GM23338 (cell line): ENCODE measurements around the gene HIVEP3. TPM values are rescaled to one million over a fixed set of nuclear protein-coding genes. Genes with fewer than 3 reads are reported as not detected.

Source experiments
- ATAC-seq: fragments of 200-7000 bp; cut with Tn5 transposase; 3 replicates; pipeline ENCODE4 v1.9.1; 2020
- DNase-seq: peaks from one replicate; pipeline ENCODE4 v3.0.0-alpha.2; 2015; ENCODE audit warnings: low spot score
- H2AFZ ChIP-seq: fragments of 200-600 bp; sonication (generic); 2 replicates; pipeline ENCODE4 v1.8.0; 2016; ENCODE audit warnings: antibody characterized with exemption, mild to moderate bottlenecking, moderate library complexity
- H3F3A ChIP-seq: fragments of 200-600 bp; sonication (generic); replicated peaks from 2 replicates; pipeline ENCODE4 v1.8.0; 2017; ENCODE audit warnings: antibody characterized with exemption, mixed run types, low read depth
- H3K27ac ChIP-seq: fragments of 200-600 bp; sonication (generic); 2 replicates; pipeline ENCODE4 v1.6.1; 2016; ENCODE audit warnings: low read depth
- H3K27me3 ChIP-seq: fragments of 200-600 bp; sonication (generic); 2 replicates; pipeline ENCODE4 v1.8.0; 2016; ENCODE audit warnings: mild to moderate bottlenecking, mixed run types, moderate library complexity; ENCODE audit not compliant: insufficient read depth
- H3K36me3 ChIP-seq: fragments of 200-600 bp; sonication (generic); 2 replicates; pipeline ENCODE4 v1.8.0; 2016; ENCODE audit warnings: mild to moderate bottlenecking; ENCODE audit not compliant: insufficient read depth
- H3K4me1 ChIP-seq: fragments of 200-600 bp; sonication (generic); 2 replicates; pipeline ENCODE4 v1.8.0; 2016; ENCODE audit warnings: mild to moderate bottlenecking, moderate library complexity; ENCODE audit not compliant: insufficient read depth
- H3K4me2 ChIP-seq: fragments of 200-600 bp; sonication (generic); 2 replicates; pipeline ENCODE4 v1.7.1; 2017; ENCODE audit warnings: mixed run types
- H3K4me3 ChIP-seq: fragments of 200-600 bp; sonication (generic); 2 replicates; pipeline ENCODE4 v1.6.1; 2016; ENCODE audit warnings: mixed run types
- H3K79me2 ChIP-seq: fragments of 200-600 bp; sonication (generic); replicated peaks from 2 replicates; pipeline ENCODE4 v1.8.0; 2017; ENCODE audit warnings: mild to moderate bottlenecking; ENCODE audit not compliant: insufficient read depth
- H3K9me2 ChIP-seq: fragments of 200-600 bp; sonication (generic); 2 replicates; pipeline ENCODE4 v1.8.0; 2017; ENCODE audit not compliant: insufficient read depth
- H4K20me1 ChIP-seq: fragments of 200-600 bp; sonication (generic); replicated peaks from 2 replicates; pipeline ENCODE4 v1.8.0; 2017; ENCODE audit warnings: mild to moderate bottlenecking; ENCODE audit not compliant: insufficient read depth
- H3K27ac Mint-ChIP-seq: 2 replicates; pipeline ENCODE4 v1.8.0; 2020; ENCODE audit warnings: inconsistent platforms, mild to moderate bottlenecking, moderate library complexity, mixed read lengths
- H3K27me3 Mint-ChIP-seq: 3 replicates; pipeline ENCODE4 v1.8.0; 2022; ENCODE audit warnings: low read depth, mild to moderate bottlenecking, moderate library complexity, mixed read lengths, inconsistent platforms; ENCODE audit not compliant: insufficient read depth, poor library complexity
- H3K36me3 Mint-ChIP-seq: 3 replicates; pipeline ENCODE4 v1.8.0; 2021; ENCODE audit warnings: low read depth, mild to moderate bottlenecking, inconsistent platforms, moderate library complexity, mixed read lengths
- H3K4me1 Mint-ChIP-seq: 3 replicates; pipeline ENCODE4 v1.8.0; 2020; ENCODE audit warnings: mild to moderate bottlenecking, inconsistent platforms, mixed read lengths
- H3K4me3 Mint-ChIP-seq: 3 replicates; pipeline ENCODE4 v1.8.0; 2021; ENCODE audit warnings: moderate library complexity, mild to moderate bottlenecking, inconsistent platforms, mixed read lengths
- H3K9me3 Mint-ChIP-seq: 3 replicates; pipeline ENCODE4 v1.8.0; 2020; ENCODE audit warnings: moderate library complexity, mild to moderate bottlenecking, inconsistent platforms, mixed read lengths
- CREB1 ChIP-seq: fragments of 250-450 bp; sonication (Bioruptor Pico); IDR thresholded peaks from 2 replicates; pipeline ENCODE4 v1.5.0; 2020; ENCODE audit warnings: low read depth, mild to moderate bottlenecking, moderate library complexity
- EZH2 ChIP-seq: fragments of 200-600 bp; sonication (generic); IDR thresholded peaks from one replicate; pipeline ENCODE4 v1.8.0; 2017; ENCODE audit warnings: antibody characterized with exemption, mild to moderate bottlenecking, low read depth; ENCODE audit not compliant: unreplicated experiment
- EZH2phosphoT487 ChIP-seq: fragments of 200-600 bp; sonication (generic); IDR thresholded peaks from one replicate; pipeline ENCODE4 v1.8.1; 2018; ENCODE audit warnings: antibody characterized with exemption; ENCODE audit not compliant: unreplicated experiment
- JUNB ChIP-seq: IDR thresholded peaks from one replicate; pipeline ENCODE4 v1.6.1; 2016; ENCODE audit warnings: antibody characterized with exemption; ENCODE audit not compliant: unreplicated experiment
- NANOG ChIP-seq: IDR thresholded peaks from 2 replicates; pipeline ENCODE4 v1.6.1; 2016; ENCODE audit warnings: antibody characterized with exemption, borderline replicate concordance
- POLR2AphosphoS5 ChIP-seq: IDR thresholded peaks from 2 replicates; pipeline ENCODE4 v1.6.1; 2016; ENCODE audit warnings: antibody characterized with exemption, low read depth
- STAT1 ChIP-seq: IDR thresholded peaks from one replicate; pipeline ENCODE4 v1.6.1; 2016; ENCODE audit warnings: antibody characterized with exemption; ENCODE audit not compliant: unreplicated experiment
- ZNF114 ChIP-seq: fragments of 250-450 bp; sonication (Bioruptor Pico); IDR thresholded peaks from 2 replicates; pipeline ENCODE4 v1.5.0; 2020; ENCODE audit warnings: mild to moderate bottlenecking, moderate library complexity
- ZNF331 ChIP-seq: fragments of 250-450 bp; sonication (Bioruptor Pico); IDR thresholded peaks from 2 replicates; pipeline ENCODE4 v1.5.0; 2020; ENCODE audit warnings: low read depth, mild to moderate bottlenecking, moderate library complexity
- polyA plus RNA-seq: library from polyadenylated mRNA; unstranded; fragments of >200 nt; fragmentation: Nextera tagmentation; extraction: Ambion mirVana; gene quantifications from 2 replicates; pipeline ENCODE4 v1.2.1, GENCODE V29; 2016
- total RNA-seq: library from RNA; depleted of rRNA; stranded (reverse); fragments of >200 nt; shearing (Covaris generic); gene quantifications from 2 replicates; pipeline ENCODE4 v1.2.3, GENCODE V29; 2014
- TF ChIP-seq, protein P1 (sequence below), 2 experiments: fragments of 200-600 bp in 1 of 2; sonication (generic) in 1 of 2; conservative IDR thresholded peaks; 2 replicates each; pipeline versions ENCODE4 v1.5.1 to v1.6.1; 2016 to 2017; ENCODE audit warnings: antibody characterized with exemption in 2 of 2, low read depth in 2 of 2, mild to moderate bottlenecking in 2 of 2, moderate library complexity in 1 of 2
- TF ChIP-seq, protein P2 (sequence below): IDR thresholded peaks from 2 replicates; pipeline ENCODE4 v1.6.1; 2016; ENCODE audit warnings: antibody characterized with exemption
- TF ChIP-seq, protein P3 (sequence below): fragments of 250-450 bp; sonication (Bioruptor Pico); IDR thresholded peaks from 2 replicates; pipeline ENCODE4 v1.5.0; 2020; ENCODE audit warnings: mild to moderate bottlenecking, moderate library complexity
- TF ChIP-seq, protein P4 (sequence below): IDR thresholded peaks from one replicate; pipeline ENCODE4 v1.6.1; 2018; ENCODE audit warnings: antibody characterized with exemption; ENCODE audit not compliant: unreplicated experiment

The HIVEP3 gene
- total and polyA plus RNA-seq, 2 experiments from 2014 or later, result 0.14 to 0.24 TPM

DNA sequence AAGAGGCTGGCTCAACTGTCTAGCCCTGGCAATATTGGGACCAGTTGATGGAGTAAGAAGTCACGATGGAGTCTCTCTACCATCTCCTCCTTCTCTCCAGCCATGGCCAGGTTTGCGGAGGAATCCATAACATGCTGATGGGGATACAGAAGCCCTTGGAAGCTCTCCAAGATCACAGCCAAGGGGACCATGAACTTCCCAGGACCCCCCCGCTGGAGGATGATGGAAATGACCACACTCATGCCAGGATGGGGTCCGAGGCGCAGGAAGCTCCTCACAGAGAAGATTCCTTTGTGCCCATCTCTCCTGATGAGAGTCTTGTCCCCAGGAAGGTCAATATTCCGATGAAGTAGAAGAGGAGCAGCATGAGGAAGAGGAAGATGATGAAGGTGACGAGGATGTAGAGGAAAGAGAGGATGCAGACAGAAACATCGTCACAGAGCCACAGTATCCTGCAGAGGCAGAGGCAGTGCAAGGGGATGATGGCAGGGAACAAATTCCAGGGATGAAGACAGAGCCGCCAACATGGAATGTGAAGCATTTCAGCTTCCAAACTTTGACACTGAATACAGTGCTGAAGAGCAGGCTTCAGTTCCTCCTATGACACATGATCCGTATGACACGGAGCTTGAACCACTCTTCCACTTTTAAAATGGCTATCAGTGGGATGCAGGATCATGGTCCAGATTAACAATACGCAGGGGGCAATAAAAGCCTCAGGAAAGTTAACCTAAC, 376.4 kb downstream of the HIVEP3 start:
- Histone ChIP-seq H3K79me2 (no peaks in the 10 kb centered on the region), H3K27me3 (no peaks in the 10 kb centered on the region), H3K4me3 (no peak overlapping the region), H3K27ac (no peak overlapping the region), H4K20me1 (no peaks in the 10 kb centered on the region), H3K36me3 (no peaks in the 10 kb centered on the region), H2AFZ (no peak overlapping the region), H3K4me2 (no peak overlapping the region), H3K4me1 (no peaks in the 10 kb centered on the region), H3K9me2 (no peaks in the 10 kb centered on the region), H3F3A (no peaks in the 10 kb centered on the region)
- Mint-ChIP-seq H3K27ac (no peak overlapping the region), H3K4me3 (no peak overlapping the region), H3K36me3 (peaks cover 4% of the 10 kb centered on the region; the same call in 1 of the 3 replicates), H3K4me1 (no peaks in the 10 kb centered on the region), H3K9me3 (peaks cover 18% of the 10 kb centered on the region), H3K27me3 (peaks cover 6% of the 10 kb centered on the region)
- no peak for ATAC-seq
- DNase-seq, result no peak
- TF ChIP-seq STAT1 (no peak), CREB1 (CRISPR knock-in tag) (no peak), POLR2AphosphoS5 (no peak), EZH2phosphoT487 (no peak), ZNF331 (CRISPR knock-in tag) (no peak), ZNF114 (no peak), EZH2 (no peak), JUNB (no peak), NANOG (no peak)
- TF ChIP-seq, protein P1, sequence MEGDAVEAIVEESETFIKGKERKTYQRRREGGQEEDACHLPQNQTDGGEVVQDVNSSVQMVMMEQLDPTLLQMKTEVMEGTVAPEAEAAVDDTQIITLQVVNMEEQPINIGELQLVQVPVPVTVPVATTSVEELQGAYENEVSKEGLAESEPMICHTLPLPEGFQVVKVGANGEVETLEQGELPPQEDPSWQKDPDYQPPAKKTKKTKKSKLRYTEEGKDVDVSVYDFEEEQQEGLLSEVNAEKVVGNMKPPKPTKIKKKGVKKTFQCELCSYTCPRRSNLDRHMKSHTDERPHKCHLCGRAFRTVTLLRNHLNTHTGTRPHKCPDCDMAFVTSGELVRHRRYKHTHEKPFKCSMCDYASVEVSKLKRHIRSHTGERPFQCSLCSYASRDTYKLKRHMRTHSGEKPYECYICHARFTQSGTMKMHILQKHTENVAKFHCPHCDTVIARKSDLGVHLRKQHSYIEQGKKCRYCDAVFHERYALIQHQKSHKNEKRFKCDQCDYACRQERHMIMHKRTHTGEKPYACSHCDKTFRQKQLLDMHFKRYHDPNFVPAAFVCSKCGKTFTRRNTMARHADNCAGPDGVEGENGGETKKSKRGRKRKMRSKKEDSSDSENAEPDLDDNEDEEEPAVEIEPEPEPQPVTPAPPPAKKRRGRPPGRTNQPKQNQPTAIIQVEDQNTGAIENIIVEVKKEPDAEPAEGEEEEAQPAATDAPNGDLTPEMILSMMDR (conservative IDR thresholded peaks at IDR 0.05; ENCODE audit: low read depth in 2 of 2), result no peak
- TF ChIP-seq, protein P2, sequence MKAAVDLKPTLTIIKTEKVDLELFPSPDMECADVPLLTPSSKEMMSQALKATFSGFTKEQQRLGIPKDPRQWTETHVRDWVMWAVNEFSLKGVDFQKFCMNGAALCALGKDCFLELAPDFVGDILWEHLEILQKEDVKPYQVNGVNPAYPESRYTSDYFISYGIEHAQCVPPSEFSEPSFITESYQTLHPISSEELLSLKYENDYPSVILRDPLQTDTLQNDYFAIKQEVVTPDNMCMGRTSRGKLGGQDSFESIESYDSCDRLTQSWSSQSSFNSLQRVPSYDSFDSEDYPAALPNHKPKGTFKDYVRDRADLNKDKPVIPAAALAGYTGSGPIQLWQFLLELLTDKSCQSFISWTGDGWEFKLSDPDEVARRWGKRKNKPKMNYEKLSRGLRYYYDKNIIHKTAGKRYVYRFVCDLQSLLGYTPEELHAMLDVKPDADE, result no peak
- TF ChIP-seq, protein P3, sequence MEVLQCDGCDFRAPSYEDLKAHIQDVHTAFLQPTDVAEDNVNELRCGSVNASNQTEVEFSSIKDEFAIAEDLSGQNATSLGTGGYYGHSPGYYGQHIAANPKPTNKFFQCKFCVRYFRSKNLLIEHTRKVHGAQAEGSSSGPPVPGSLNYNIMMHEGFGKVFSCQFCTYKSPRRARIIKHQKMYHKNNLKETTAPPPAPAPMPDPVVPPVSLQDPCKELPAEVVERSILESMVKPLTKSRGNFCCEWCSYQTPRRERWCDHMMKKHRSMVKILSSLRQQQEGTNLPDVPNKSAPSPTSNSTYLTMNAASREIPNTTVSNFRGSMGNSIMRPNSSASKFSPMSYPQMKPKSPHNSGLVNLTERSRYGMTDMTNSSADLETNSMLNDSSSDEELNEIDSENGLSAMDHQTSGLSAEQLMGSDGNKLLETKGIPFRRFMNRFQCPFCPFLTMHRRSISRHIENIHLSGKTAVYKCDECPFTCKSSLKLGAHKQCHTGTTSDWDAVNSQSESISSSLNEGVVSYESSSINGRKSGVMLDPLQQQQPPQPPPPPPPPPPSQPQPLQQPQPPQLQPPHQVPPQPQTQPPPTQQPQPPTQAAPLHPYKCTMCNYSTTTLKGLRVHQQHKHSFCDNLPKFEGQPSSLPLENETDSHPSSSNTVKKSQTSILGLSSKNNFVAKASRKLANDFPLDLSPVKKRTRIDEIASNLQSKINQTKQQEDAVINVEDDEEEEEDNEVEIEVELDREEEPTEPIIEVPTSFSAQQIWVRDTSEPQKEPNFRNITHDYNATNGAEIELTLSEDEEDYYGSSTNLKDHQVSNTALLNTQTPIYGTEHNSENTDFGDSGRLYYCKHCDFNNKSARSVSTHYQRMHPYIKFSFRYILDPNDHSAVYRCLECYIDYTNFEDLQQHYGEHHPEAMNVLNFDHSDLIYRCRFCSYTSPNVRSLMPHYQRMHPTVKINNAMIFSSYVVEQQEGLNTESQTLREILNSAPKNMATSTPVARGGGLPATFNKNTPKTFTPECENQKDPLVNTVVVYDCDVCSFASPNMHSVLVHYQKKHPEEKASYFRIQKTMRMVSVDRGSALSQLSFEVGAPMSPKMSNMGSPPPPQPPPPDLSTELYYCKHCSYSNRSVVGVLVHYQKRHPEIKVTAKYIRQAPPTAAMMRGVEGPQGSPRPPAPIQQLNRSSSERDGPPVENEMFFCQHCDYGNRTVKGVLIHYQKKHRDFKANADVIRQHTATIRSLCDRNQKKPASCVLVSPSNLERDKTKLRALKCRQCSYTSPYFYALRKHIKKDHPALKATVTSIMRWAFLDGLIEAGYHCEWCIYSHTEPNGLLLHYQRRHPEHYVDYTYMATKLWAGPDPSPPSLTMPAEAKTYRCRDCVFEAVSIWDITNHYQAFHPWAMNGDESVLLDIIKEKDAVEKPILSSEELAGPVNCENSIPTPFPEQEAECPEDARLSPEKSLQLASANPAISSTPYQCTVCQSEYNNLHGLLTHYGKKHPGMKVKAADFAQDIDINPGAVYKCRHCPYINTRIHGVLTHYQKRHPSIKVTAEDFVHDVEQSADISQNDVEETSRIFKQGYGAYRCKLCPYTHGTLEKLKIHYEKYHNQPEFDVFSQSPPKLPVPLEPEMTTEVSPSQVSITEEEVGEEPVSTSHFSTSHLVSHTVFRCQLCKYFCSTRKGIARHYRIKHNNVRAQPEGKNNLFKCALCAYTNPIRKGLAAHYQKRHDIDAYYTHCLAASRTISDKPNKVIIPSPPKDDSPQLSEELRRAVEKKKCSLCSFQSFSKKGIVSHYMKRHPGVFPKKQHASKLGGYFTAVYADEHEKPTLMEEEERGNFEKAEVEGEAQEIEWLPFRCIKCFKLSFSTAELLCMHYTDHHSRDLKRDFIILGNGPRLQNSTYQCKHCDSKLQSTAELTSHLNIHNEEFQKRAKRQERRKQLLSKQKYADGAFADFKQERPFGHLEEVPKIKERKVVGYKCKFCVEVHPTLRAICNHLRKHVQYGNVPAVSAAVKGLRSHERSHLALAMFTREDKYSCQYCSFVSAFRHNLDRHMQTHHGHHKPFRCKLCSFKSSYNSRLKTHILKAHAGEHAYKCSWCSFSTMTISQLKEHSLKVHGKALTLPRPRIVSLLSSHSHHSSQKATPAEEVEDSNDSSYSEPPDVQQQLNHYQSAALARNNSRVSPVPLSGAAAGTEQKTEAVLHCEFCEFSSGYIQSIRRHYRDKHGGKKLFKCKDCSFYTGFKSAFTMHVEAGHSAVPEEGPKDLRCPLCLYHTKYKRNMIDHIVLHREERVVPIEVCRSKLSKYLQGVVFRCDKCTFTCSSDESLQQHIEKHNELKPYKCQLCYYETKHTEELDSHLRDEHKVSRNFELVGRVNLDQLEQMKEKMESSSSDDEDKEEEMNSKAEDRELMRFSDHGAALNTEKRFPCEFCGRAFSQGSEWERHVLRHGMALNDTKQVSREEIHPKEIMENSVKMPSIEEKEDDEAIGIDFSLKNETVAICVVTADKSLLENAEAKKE (CRISPR knock-in tag), result no peak
- TF ChIP-seq, protein P4, sequence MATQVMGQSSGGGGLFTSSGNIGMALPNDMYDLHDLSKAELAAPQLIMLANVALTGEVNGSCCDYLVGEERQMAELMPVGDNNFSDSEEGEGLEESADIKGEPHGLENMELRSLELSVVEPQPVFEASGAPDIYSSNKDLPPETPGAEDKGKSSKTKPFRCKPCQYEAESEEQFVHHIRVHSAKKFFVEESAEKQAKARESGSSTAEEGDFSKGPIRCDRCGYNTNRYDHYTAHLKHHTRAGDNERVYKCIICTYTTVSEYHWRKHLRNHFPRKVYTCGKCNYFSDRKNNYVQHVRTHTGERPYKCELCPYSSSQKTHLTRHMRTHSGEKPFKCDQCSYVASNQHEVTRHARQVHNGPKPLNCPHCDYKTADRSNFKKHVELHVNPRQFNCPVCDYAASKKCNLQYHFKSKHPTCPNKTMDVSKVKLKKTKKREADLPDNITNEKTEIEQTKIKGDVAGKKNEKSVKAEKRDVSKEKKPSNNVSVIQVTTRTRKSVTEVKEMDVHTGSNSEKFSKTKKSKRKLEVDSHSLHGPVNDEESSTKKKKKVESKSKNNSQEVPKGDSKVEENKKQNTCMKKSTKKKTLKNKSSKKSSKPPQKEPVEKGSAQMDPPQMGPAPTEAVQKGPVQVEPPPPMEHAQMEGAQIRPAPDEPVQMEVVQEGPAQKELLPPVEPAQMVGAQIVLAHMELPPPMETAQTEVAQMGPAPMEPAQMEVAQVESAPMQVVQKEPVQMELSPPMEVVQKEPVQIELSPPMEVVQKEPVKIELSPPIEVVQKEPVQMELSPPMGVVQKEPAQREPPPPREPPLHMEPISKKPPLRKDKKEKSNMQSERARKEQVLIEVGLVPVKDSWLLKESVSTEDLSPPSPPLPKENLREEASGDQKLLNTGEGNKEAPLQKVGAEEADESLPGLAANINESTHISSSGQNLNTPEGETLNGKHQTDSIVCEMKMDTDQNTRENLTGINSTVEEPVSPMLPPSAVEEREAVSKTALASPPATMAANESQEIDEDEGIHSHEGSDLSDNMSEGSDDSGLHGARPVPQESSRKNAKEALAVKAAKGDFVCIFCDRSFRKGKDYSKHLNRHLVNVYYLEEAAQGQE, result no peak
